Measurements from ENCODE around the gene FAF1.

DNA sequence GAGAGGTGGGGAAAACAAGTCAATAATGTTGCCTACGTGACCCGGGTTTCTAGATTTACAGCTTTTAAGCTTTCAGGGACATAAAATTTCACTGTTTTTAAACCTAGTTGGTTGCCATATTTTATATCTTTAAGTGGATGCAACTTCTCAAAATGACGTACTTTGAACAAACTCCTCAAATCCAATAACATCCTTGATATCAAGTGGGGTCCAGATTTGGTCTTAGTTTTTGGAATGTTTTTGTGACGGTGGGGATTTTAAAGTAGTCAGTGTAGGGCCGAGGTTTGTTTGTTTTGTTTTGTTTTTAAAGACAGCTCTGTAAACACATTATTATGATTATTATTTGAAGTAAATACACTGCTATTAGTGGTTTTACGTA, 10.4 kb upstream of the FAF1 start:
- no peak for TF ChIP-seq SIRT6 (IDR thresholded peaks at IDR 0.05; ENCODE audit: low read depth, low read length)
- TF ChIP-seq, protein P1, sequence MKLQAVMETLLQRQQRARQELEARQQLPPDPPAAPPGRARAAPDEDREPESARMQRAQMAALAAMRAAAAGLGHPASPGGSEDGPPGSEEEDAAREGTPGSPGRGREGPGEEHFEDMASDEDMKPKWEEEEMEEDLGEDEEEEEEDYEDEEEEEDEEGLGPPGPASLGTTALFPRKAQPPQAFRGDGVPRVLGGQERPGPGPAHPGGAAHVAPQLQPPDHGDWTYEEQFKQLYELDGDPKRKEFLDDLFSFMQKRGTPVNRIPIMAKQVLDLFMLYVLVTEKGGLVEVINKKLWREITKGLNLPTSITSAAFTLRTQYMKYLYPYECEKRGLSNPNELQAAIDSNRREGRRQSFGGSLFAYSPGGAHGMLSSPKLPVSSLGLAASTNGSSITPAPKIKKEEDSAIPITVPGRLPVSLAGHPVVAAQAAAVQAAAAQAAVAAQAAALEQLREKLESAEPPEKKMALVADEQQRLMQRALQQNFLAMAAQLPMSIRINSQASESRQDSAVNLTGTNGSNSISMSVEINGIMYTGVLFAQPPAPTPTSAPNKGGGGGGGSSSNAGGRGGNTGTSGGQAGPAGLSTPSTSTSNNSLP (IDR thresholded peaks at IDR 0.05; ENCODE audit: borderline replicate concordance, low read depth, low read length), result no peak
- TF ChIP-seq, protein P2, sequence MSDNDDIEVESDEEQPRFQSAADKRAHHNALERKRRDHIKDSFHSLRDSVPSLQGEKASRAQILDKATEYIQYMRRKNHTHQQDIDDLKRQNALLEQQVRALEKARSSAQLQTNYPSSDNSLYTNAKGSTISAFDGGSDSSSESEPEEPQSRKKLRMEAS (CRISPR knock-in tag; IDR thresholded peaks at IDR 0.05), result no peak
- TF ChIP-seq, protein P3, sequence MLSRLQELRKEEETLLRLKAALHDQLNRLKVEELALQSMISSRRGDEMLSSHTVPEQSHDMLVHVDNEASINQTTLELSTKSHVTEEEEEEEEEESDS (CRISPR knock-in tag; IDR thresholded peaks at IDR 0.05), result no peak
- TF ChIP-seq, protein P4, sequence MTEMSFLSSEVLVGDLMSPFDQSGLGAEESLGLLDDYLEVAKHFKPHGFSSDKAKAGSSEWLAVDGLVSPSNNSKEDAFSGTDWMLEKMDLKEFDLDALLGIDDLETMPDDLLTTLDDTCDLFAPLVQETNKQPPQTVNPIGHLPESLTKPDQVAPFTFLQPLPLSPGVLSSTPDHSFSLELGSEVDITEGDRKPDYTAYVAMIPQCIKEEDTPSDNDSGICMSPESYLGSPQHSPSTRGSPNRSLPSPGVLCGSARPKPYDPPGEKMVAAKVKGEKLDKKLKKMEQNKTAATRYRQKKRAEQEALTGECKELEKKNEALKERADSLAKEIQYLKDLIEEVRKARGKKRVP (CRISPR knock-in tag; IDR thresholded peaks at IDR 0.05), result no peak
- TF ChIP-seq, protein P5, sequence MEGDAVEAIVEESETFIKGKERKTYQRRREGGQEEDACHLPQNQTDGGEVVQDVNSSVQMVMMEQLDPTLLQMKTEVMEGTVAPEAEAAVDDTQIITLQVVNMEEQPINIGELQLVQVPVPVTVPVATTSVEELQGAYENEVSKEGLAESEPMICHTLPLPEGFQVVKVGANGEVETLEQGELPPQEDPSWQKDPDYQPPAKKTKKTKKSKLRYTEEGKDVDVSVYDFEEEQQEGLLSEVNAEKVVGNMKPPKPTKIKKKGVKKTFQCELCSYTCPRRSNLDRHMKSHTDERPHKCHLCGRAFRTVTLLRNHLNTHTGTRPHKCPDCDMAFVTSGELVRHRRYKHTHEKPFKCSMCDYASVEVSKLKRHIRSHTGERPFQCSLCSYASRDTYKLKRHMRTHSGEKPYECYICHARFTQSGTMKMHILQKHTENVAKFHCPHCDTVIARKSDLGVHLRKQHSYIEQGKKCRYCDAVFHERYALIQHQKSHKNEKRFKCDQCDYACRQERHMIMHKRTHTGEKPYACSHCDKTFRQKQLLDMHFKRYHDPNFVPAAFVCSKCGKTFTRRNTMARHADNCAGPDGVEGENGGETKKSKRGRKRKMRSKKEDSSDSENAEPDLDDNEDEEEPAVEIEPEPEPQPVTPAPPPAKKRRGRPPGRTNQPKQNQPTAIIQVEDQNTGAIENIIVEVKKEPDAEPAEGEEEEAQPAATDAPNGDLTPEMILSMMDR (IDR thresholded peaks at IDR 0.05 in 2 of 3, conservative IDR thresholded peaks at IDR 0.05 in 1 of 3; ENCODE audit: insufficient read depth in 2 of 3, low read depth in 1 of 3, low read length in 3 of 3), result no peak
- TF ChIP-seq, protein P6, sequence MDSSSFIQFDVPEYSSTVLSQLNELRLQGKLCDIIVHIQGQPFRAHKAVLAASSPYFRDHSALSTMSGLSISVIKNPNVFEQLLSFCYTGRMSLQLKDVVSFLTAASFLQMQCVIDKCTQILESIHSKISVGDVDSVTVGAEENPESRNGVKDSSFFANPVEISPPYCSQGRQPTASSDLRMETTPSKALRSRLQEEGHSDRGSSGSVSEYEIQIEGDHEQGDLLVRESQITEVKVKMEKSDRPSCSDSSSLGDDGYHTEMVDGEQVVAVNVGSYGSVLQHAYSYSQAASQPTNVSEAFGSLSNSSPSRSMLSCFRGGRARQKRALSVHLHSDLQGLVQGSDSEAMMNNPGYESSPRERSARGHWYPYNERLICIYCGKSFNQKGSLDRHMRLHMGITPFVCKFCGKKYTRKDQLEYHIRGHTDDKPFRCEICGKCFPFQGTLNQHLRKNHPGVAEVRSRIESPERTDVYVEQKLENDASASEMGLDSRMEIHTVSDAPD (CRISPR knock-in tag; IDR thresholded peaks at IDR 0.05), result no peak
- TF ChIP-seq SP1 (CRISPR knock-in tag; IDR thresholded peaks at IDR 0.05), result no peak
- TF ChIP-seq POLR2A (conservative IDR thresholded peaks at IDR 0.05), result no peak
- no peak for TF ChIP-seq EZH2 (IDR thresholded peaks at IDR 0.05; ENCODE audit: borderline replicate concordance, low read depth, low read length)
- TF ChIP-seq BCL6 (CRISPR knock-in tag; IDR thresholded peaks at IDR 0.05), result no peak

All from K562 (cell line).